Inflammatory macrophage (primary cell): ENCODE data around the gene OSBP2.
A peak's percentile ranks its signal among the peaks of the same experiment; 100 is the strongest.
"Not testable (repeated sequence)": the region's sequence is repeated elsewhere in the genome, so short reads cannot be mapped to it uniquely, and the experiment has no call there.

Experiments used
- DNase-seq, 2 donors: peaks; one replicate each; pipeline ENCODE4 v3.0.0-alpha.2; 2020 to 2022

Gene OSBP2

DNA sequence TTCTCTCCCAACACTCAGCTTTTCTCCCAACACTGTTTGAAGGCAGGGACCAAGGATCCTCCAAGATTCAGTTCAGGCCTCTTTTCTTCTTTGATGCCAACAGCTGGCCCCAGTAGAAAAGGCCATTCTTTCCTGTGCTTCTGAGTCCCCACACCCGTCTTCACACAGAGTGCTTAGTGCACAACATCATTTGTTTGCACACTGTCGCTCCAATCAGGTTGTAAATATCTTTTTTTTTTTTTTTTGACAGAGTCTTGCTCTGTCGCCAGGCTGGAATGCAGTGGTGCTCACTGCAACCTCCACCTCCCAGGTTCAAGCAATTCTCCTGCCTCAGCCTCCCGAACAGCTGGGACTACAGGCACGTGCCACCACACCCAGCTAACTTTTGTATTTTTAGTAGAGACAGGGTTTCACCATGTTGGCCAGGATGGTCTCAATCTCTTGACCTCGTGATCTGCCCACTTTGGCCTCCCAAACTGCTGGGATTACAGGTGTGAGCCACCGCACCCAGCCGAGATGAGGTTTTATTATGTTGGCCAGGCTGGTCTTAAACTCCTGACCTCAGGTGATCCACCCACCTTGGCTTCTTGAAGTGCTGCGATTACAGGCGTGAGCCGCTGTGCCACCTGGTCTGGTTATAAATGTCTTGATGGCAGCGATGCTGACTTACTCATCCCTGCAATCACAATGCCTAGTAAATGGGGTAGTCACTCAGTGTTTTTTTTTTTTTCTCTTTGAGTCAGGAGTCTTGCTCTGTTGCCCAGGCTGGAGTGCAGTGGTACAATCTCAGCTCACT is 14.6 kb upstream of the OSBP2 start:
- not testable (repeated sequence) for DNase-seq

- peak; percentile 58 to 85 for DNase-seq
Observed at GRCh38 chr22:30680991-30681770, 13.5 kb upstream of the OSBP2 start.

DNA sequence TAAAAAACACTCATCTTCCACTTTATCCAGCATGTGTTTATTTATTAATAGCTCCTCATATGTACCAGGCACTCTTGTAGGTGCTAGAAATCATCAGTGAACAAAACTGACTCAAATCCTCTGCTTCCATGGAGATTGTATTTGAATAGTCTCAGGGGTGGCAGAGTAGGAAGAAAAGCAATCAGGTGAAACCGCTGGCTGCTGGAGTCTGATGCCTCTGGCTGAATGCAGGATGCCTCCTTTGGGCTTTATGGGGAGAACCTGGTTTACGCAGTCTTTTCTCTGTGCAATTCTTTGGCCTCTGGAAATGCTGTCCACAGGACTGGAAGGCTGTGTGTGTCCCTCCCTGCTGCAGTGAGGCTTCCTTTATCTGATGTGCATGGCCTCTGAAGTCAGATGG is 12.8 kb upstream of the OSBP2 start:
- DNase-seq, result no peak

GRCh38 chr22:30685178-30685577 is 9.5 kb upstream of the OSBP2 start:
- no peak for DNase-seq

GRCh38 chr22:30687358-30687757 is 7.3 kb upstream of the OSBP2 start:
- DNase-seq, result no peak

DNA sequence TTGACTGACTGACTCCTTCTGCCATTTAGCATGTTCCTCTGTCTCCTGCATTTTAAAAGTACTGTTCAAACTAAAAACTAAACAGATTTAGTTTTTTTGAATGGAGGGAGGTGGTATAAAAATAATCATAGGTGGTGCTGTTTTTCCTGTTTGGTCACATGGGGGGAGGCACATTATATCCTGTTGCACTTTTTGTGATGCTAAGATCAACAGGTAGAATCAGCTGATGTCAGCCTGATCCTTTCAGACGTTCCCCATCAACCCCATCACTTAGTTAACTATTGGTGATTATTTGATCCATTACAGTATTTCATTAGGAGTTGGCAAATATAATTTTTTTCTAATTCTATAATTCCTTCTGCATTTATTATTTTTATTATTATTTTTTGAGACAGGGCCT is 5.1 kb upstream of the OSBP2 start:
- DNase-seq, result no peak

DNA sequence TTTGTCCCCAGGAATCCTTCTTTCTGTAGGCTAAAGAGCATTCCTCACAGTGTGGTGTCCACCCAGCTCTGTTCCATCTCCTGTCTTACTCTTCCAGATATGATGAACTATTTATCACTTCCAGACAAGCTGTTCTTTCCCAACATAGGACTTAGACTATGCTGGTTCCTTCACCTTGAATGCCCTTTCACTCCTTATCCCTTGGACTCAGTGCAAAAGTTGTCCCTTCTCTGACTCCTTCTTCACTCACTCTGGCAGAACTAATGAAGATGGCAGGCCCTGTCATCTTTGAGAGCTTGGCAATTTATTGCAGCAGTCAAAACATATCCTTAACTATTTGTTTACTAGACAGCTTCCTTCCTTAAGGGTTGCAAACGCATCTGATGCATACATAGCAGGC is 3.5 kb upstream of the OSBP2 start:
- no peak for DNase-seq

GRCh38 chr22:30694171-30694639 is 469 bp upstream of the OSBP2 start:
- DNase-seq, result peak; percentile 33 to 67

GRCh38 chr22:30695351-30695851 is 727 bp downstream of the OSBP2 start:
- DNase-seq, result no peak

DNA sequence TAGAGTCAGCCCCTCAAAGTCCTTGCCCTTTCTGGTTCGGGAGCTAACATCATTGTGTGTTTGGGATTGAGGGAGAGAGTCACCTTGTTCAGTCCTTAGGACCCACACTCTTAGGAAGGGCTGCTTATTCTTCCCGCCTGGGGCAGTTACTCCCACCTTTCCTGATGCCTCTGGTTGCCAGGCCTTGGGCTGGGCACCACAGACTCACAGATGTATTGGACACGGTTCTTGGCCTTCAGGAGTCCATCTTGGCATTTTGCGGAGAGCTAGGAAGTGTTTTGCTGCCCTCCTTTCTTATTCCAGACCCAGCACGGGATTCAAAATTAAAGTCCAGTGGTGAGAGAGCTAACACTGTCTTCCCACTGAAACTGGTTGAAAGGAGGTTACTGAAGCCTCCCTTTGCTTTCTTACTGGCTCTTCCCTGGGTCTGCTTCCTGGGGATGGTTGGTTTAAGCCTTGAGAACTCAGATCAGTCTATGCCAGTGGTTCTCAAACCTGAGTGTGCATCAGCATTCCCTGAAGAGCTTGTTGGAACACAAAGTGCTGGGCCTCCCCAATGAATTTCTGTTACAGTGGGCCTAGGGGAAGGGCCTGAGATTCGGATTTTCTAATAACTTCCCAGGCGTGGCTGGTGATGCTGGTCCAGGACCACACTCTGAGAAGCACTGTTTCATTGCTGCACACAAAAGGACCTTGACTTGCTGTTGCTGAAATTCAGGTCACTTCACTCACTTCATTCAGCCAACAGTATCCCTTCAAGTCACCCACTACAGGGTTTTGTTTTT is 1.4 kb downstream of the OSBP2 start:
- no peak for DNase-seq

DNA sequence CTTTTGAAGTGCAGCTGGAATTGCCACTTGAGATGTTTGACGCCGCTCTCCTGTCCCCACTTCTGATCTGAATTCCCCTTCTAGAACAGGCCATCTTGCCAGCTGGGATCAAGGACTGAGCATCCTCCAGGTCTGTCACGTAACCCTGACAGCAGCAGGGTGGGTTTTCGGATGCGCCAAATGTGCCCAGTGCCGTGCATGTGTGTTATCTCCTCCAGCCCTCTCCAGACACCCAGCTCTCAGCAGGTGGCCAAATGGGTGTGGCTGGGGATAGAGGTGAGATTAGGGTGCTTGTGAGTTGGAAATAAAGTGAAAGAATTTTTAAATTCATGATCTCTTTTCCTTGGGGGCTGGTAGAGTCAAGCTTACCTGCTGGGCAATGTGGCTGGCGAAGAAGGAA is 3.3 kb downstream of the OSBP2 start:
- DNase-seq, result no peak

DNA sequence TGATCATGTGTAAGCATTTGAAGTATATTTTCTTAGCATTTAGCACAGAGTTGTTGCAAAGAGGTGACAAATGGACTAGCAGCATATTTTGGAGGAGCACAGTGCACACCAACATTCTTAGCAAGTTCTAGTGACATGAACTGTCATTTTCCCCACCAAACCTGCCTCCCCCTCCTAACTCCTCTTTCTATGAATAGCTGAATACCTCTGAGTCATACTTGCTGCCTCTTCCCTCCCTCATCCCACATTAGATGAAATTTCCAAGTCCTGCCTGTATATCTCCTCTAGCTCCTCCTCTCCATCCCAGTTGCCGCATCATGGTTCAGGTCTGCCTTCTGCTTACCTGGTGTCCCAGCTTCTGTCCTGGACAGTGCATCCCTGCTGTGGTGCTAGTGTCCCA is 7.2 kb downstream of the OSBP2 start:
- no peak for DNase-seq

DNA sequence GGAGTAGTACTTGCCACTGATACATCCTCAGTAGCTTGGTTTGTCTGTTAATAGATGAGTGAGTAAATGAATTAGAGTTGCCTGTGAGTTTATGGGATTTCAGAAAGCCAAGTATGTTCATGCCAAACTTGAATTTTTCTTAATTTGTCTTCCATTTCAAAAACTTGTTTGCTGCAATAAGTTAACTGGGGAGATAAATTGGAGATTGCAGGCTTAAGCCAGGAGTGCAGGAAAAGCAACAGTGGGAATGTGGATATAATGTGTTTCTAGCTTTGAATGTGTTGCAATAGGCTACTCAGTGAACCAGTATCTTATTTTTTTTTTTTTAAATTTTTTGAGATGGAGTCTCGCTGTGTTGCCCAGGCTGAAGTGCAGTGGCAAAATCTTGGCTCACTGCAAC is 8.2 kb downstream of the OSBP2 start:
- no peak for DNase-seq

DNA sequence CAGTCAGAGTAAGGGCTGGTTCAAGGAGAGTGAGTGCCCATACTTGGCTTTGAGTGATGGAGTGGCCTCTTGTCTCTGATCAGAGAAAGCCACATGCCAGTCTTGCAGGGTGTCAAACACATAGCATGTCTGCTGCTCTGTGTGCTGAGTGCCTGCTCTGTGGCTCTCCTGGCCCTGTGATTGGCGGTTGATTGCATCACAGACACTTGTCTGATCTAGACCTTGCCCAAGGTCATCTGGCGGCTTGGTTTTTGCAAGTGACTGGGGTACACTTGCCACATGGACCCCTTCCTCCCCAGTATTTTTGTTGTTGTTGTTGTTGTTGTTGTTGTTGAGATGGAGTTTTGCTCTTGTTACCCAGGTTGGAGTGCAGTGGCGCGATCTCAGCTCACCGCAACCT is 10.3 kb downstream of the OSBP2 start:
- DNase-seq, result no peak

- DNase-seq, result no peak
Observed at GRCh38 chr22:30705710-30706651, 11.3 kb downstream of the OSBP2 start.

- not testable (repeated sequence) for DNase-seq
Observed at GRCh38 chr22:30709980-30710379, 15.3 kb downstream of the OSBP2 start.

- DNase-seq, result no peak
Observed at GRCh38 chr22:30712094-30712493, 17.4 kb downstream of the OSBP2 start.

- no peak for DNase-seq
Observed at GRCh38 chr22:30714062-30714461, 19.4 kb downstream of the OSBP2 start.

- peak; percentile 89 to 91 for DNase-seq
Observed at GRCh38 chr22:30717331-30717921, 22.8 kb downstream of the OSBP2 start.

- no peak for DNase-seq
Observed at GRCh38 chr22:30717952-30718351, 23.3 kb downstream of the OSBP2 start.

- no peak for DNase-seq
Observed at GRCh38 chr22:30718491-30718890, 23.8 kb downstream of the OSBP2 start.
